T-helper 22 cell (primary cell): ENCODE measurements around the gene GAS2L3.
"Not testable (repeated sequence)": the region's sequence is repeated elsewhere in the genome, so short reads cannot be mapped to it uniquely, and the experiment has no call there.

Source experiments
- DNase-seq: peaks from one replicate; pipeline ENCODE4 v3.0.0-alpha.2; 2020; ENCODE audit warnings: low read depth

The GAS2L3 gene

DNA sequence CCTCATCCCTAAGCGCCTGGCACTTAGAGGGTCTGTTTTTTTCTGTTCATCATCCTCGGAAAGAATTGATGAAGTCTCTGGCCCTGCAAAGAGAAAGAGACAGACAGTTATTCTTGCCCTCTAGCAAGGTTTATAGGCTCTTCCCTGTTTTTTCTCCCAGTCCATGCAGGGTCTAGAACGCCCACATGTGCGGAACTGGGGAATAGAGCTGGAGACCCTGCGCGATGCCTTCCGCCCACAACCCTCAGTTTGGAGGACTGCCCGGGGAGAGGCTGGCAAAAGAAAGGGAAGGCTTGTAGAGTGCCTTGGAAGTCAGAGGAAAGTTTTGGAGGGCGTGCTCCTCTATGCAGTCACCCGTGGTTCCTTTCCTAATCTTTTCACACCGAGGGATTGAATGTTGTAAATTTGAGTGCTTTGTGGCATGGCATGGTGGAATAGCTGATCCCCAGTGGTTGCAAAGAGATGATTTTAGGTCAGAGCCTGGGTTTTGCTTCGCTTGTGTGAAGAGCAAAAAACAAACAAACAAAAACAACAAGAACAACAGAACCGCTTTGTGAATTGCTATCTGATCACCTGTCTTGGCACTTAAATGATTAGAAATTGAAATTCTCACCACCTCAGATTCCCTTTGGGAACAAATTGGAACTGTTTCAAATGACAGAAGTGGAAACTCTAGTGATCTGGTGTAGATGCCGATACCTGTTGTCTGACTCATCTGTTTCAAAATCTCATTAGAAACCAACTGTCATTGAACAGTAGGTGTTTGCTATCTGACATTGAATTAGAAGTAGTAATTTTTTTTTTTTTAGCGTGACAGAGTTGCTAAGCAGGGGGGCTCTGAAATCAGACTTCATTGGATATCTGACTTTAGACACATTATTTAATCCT, 947 bp downstream of the GAS2L3 start:
- no peak for DNase-seq

DNA sequence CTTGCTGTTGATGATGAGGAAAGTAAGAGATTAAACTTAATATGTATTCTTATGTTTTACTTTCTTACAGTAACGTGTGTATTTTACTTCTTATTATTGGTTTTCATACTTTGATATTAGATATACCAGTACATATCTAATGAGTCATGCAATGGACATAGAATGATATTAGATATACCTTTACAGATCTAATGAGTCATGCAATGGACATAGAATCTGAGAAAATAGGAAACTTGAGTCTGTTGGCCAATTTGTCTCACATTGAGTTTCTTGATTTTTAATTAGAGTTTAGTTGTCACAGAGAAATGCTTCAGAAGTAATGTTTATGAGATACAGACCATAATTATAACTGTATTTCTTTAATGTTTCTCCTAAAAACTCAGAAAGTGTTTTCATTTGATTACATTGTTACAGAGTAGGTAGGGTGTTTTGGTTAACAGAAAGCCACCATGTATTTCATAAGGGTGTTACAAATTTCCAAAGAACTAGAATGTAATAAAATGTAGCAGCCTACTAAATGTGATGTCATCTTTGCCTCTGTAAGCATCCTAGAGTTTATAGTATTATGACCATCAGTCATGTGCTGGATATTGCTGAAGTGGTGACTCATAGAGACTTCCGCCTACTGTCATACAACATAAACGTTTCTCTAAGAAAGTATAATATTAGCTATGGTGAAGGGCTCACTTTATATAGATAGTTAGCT, 3.0 kb downstream of the GAS2L3 start:
- DNase-seq: no peak

DNA sequence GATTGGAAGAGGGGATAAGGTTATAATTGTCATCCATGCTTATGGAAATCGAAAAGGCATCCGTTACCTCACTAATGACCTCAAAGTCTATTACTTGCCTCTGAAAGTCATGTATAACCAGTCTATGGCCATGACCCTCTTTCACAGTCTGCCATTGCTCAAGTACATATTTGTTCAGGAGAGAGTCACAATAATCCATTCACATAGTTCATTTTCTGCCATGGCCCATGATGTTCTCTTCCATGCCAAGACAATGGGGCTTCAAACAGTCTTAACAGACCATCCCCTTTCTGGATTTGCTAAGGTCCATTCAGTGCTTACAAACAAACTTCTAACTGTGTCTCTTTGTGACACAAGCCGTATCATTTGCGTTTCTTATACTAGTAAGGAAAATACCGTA, 5.4 kb downstream of the GAS2L3 start:
- DNase-seq: no peak

DNA sequence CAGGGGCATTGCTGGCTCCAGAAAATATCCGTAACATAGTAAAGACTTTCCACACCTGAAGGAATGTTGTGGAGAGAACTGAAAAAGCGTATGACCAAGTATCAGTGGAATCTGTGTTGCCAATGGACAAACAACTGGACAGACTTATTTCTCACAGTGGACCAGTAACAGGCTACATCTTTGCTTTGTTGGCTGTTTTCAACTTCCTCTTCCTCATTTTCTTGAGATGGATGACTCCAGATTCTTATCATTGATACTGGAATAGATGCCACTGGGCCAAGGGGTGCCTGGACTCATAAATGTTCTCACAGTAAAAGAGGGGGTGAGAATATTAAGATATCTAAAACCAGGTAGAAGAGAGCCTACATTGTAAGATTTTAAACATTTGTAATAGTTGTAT, 6.4 kb downstream of the GAS2L3 start:
- no peak for DNase-seq

DNA sequence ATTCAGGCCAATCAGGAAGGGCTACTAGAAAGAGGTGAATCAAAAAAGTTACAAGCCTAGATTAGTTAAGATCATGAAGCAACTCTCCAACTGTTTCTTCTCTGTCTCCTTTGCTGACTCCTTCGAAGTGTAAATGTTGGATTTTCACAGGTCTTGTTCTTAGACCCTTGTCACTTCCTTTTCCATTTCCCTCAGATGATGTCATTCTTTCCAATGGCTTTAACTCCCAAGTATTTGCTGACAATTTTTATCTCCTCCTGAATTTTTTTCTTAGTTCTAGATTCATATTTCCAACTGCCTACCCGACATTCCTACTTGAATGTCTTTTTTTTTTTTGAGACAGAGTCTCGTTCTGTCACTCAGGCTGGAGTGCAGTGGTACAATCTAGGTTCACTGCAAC, 10.8 kb downstream of the GAS2L3 start:
- DNase-seq: no peak

DNA sequence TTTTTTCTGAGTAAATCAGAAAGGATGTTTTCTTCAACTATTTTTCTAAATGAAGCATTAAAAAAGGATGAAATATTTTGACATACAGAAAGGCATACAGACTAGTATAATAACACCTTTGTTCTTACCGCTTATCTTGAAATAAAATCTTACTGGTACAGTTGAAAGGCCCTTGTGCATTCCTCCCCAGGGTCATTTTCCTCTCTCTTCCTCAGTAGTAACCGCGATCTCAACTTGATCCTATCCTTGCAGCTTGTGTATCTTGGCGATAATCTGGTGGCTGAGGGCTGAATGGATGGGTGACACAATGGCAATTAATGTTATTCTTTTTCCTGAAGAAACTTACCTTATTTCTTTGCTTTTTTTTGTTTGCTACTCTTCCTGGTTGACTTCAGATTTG, 18.5 kb downstream of the GAS2L3 start:
- no peak for DNase-seq

DNA sequence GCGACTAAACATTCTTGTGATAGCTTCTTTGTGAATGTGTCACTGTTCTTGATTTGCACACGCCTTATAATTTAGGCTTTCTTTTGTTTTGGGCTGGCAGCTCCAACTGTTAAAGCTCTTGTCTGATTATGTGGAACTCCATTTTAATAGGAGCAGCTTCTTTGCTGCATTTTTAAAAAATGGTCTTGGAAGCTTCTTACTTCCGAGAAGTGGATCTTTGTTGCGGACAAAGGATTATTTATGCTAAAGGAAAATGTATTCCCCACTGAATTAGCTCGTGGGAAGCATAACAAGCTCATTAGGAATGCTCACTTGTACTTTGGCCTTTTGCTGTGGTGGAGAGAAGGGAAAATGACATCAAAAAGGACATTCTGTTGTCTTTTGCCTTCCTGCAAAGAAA, 20.0 kb downstream of the GAS2L3 start:
- no peak for DNase-seq

DNA sequence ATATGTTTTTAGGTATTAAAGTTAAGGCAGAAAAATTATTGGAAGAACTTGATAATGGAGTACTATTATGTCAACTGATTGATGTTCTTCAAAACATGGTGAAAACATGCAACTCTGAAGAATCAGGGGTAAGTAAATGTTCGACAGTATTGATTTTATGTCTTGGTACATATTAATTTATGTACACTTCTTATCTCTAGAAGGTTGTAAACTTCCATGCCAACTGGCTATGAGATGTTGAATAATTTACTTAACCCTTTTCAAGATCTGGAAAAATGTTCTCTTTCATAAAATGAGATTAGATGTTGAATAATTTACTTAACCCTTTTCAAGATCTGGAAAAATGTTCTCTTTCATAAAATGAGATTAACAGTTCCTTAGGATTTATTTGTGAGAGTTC, 28.1 kb downstream of the GAS2L3 start:
- DNase-seq: no peak

DNA sequence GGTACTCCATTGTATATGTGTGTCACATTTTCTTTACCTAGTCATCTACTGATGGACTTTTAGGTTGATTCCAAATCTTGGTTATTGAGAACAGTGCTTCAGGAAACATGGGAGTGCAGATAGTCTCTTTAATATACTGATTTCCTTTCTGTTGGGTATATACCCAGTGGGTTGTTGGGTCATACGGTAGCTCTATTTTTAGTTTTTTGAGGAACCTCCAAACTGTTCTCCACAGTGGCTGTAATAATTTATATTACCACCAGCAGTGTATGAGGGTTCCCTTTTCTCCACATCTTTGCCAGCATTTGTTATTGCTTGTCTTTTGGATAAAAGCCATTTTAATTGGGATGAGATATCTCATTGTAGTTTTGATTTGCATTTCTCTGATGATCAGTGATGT, 29.5 kb downstream of the GAS2L3 start:
- not testable (repeated sequence) for DNase-seq

DNA sequence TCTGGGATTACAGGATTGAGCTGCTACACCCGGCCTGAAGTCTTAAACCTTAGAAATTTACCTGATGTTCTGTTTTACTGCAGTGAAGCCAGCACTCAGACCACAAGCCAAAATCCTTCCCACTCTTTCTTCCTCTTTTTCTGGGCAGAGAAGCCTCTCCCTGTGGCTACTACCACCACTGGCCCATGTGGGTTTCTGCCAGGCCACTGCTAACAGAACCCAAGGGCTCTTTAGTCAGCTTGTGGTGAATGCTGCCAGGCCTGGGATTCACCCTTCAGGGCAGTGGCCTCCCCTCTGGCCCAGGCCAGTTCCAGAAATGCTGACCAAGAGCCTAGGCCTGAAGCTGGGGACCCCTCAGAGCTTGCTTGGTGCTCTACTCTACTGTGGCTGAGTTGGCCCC, 35.3 kb downstream of the GAS2L3 start:
- no peak for DNase-seq

DNA sequence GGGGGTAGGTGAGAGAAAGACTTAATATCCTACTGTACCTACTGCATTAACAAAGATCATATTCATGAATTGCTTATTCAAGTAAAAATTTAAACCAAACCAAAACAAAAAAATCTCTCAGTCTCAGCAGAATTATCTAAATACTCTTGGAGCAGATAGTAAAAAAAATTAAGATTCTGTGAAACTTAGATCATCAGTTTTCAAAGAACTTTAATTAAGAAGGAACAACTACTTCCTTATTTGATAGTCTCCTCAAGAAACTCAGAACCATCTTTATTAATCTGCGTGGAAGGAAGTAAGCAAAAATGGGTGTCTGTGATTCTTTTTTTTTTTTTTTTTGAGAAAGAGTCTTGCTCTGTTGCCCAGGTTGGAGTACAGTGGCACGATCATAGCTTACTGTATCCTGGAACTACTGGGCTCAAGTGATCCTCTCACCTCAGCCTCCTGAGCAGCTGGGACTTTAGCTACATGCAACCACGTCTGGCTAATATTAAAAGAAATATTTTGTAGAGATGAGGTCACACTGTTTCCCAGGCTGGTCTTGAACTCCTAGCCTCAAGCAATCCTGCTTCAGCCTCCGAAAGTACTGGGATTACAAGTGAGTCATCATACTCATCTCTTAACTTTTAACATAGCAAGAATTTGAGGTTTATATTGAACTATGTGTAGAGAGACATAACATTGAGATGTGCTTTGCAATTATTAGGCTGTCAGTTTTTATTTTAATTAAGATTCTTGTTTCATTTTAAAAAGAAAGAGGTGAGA, 37.4 kb downstream of the GAS2L3 start:
- DNase-seq: no peak

DNA sequence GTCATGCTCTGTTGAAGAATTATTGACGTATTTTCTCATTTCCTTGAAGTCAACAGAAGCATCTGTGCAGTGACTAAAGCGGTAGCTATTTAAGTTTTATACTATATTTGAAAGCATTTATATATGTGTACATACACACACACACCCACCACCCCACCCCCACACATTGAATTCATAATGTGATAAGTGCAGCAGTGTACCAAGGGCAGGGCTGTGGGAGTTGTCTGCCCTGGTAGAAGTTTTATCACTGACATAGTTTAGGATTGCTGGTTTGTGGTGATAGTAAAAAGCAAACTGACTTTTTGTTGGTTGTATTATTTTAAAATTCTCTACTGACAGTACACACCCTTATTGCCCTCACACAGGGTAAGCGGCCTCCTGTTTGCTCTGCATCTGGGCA, 39.1 kb downstream of the GAS2L3 start:
- no peak for DNase-seq

DNA sequence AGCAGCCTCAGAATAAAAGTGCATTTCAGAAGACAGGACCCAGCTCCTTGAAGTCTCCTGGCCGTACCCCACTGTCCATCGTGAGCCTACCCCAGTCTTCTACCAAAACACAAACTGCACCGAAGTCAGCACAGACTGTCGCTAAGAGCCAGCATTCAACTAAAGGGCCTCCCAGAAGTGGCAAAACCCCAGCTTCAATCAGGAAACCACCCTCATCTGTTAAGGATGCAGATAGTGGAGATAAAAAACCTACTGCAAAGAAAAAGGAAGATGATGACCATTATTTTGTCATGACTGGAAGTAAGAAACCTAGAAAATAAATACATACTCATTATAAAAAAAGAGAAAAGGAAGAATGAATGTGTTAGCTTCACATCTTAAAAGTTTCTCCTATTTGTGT, 51.1 kb downstream of the GAS2L3 start:
- no peak for DNase-seq

DNA sequence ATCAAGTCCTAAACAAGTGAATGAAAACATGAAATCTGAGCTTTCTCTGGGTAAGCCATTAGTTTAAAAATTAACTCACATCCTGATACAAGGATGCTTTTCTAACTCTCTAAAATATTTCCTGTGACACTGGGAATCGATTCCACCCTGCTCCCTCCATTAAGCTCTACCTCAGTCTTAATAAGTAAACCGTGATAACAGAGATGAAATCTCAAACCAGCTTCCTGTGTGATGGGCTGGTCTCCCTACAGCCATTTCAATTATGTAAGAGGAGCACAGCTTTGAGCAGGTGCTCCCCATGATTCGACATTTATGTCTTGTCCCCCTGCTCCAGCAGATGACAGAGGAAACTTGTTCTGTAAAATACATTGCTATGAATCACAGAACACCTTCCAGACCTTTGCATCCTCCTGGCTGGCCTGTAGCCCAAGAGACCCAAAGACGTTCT, 59.0 kb downstream of the GAS2L3 start:
- DNase-seq: no peak

DNA sequence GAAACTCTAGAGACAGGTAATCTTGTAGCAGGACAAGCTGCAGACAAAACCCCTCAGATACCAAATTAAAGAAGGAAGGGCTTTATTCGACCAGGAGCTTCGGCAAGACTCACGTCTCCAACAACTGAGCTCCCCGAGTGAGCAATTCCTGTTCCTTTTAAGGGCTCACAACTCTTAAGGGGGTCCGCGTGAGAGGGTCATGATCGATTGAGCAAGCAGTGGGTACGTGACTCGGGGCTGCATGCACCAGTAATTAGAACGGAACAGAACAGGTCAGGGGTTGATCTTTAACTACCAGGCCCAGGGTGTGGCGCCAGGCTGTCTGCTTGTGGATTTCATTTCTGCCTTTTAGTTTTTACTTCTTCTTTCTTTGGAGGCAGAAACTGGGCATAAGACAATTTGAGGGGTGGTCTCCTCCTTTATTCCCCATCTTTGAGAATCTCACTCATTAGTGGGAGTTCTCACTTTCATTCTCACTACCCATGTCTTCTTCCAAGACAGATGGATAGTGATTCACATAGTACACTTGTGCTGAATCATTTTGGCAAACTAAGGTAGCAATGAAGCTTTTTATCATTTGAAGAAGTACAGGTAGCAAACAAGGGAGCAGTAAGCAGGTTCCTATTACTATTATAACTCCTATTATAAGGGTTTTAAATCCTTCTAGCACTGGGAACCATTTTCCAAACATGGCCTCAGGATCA, 59.8 kb downstream of the GAS2L3 start:
- not testable (repeated sequence) for DNase-seq

DNA sequence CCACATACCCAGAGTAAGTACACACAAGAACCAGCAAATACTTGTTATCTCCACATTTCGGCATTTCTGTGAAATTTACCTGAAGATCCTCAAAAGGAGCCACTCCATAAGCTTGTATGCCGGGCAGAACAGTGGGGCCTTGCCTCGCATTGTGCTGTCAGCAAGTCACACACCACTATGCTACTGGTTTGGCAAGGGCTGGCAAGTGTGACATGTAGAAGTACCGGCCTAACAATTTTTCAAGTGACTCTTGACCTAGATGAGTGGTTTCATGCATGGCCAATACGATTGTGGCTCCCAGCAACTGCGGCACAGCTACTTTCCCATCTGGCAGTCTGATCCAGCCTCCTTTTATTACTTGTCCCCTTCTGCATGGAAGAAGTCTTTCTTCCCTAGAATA, 69.8 kb downstream of the GAS2L3 start:
- DNase-seq: no peak

DNA sequence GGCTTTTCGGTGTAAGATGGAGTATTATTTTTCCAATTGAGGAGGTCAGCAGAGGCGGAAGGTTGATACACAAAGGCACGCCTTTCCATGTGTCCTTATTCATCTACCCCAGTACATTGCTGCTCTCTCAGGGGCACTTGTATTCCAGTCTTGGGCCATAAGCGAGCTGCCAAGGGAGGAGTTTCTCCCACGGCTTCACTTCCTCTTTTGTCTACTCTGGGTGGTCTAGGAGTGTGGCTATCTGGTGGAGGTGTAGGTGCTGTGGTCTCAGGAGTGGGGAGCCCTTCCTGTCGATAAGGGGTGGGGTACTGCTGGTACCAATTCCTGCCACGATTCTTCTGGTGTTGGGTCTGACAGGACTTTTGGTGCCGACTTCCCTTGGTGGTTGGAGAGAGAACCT, 73.4 kb downstream of the GAS2L3 start:
- no peak for DNase-seq

DNA sequence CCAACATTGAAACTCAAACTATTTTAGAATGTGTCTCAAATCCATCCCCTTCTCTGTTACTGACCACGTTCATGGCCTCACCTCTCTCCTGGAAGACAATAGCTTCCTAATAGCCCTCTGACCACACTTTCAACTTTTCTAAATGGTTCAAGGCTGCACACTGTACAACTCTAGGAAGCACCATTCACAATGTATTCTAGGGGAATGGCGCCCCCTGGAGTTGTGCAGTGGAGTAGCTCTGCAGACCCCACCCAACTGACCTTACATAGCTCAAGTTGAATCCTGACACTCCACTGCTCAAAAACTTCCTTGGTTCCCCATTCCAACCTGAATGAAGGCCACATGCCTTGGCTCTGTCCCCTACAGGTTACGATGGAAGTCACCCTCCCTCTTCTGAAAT, 77.6 kb downstream of the GAS2L3 start:
- DNase-seq: no peak

DNA sequence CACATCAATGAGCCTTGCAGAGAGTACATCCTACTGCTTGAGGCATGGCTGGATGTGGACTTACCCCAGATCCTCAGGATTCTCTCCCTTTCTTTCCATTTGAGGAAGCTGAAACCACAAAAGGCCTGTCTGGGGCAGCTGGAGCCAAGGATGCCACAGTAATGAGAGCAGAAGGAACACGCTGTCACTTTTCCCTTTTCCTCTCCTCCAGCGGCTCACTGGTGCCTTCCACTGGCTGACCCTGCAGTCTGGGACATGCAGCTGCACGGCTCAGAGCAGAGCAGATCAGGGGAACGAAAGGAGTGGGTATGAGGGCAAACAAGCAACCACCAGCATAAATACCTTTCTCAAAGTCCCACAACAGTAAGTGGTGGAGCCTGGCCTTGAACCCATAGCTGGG, 78.2 kb downstream of the GAS2L3 start:
- no peak for DNase-seq

DNA sequence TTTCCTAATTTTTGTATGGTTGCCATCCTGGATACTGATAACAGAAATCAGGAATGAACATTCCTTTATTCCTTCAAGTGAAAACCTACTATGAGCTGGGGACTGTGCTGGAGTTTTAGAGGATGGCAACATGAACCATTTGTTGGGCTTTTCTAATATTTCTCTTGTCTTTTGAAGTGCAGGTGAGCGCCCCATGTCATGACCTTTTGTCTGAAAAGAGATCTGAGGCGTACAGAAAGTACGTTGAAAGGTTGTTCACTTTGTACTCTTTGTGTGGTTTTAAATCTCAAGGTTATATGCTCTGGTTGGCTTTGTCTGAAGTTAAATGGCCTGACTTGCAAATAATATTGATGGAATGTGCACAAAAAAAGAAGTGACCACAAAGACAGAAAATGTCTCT, 79.0 kb downstream of the GAS2L3 start:
- no peak for DNase-seq

DNA sequence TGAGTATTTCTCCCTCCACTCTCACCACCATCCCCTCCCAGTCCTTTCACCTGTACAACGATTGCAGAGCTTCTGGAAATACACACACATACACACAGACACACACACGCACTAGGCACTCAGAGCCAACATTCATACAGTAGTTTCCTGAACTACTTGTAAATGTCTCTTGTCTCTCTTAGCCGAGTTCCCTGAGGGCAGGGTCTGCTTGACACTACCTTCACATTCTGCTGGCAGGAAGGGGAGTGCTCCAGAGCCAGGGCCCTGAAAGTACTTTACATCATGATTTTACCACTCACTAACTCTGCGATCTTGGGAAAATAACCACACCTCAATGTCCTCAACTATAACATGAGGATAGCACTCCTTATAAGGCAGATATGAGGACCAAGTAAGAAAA, 82.7 kb downstream of the GAS2L3 start:
- no peak for DNase-seq

DNA sequence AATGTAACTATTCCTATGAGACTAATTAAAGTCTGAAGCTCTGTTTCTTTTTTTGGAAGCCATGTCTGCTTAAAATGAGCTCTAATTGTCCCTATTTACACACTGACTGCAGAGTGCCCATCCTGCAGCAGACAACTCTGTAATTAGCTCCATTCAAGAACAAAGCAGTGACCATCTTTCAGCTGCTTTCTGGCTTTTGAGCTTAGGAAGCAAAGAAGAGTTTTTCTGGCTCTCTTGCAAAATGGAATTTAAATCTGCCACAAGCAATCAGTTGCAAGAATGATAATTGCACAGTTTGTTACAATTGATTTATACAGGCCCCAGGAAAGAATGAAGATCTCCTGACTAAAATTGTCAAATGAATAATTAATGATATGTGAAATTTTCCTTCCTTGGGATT, 83.4 kb downstream of the GAS2L3 start:
- DNase-seq: no peak
